Activated T-helper 17 cell treated with anti-CD3 and anti-CD28 coated beads, Interleukin-2, amount 50 U/mL, for 72 hours (primary cell): Measurements from ENCODE around the gene PLCH1. TPM values are rescaled to one million over a fixed set of nuclear protein-coding genes. Genes with fewer than 3 reads are reported as not detected.

Experiments
- ATAC-seq: fragments of 150-1000 bp; cut with Tn5 transposase; replicated peaks from 2 replicates; pipeline ENCODE4 v1.10.0; 2021; ENCODE audit warnings: mild to moderate bottlenecking, moderate library complexity
- H3K27ac Mint-ChIP-seq: one replicate; pipeline ENCODE4 v1.8.0; 2022; ENCODE audit warnings: mixed read lengths
- H3K27me3 Mint-ChIP-seq: one replicate; pipeline ENCODE4 v1.8.0; 2022; ENCODE audit warnings: mixed read lengths
- H3K36me3 Mint-ChIP-seq: one replicate; pipeline ENCODE4 v1.8.0; 2022; ENCODE audit warnings: low read depth, mild to moderate bottlenecking, mixed read lengths
- H3K4me1 Mint-ChIP-seq: one replicate; pipeline ENCODE4 v1.8.0; 2022; ENCODE audit warnings: mixed read lengths
- H3K4me3 Mint-ChIP-seq: one replicate; pipeline ENCODE4 v1.8.0; 2022; ENCODE audit warnings: mild to moderate bottlenecking, mixed read lengths
- H3K9me3 Mint-ChIP-seq: one replicate; pipeline ENCODE4 v1.8.0; 2022; ENCODE audit warnings: mixed read lengths
- total RNA-seq, 2 donors: library from RNA; stranded (reverse); gene quantifications; one replicate each; pipeline ENCODE4 v1.2.3, GENCODE V29; 2022

PLCH1 gene
- total RNA-seq, 2 donors from 2014 or later: 0.24 TPM; not detected in 1

- H3K27ac Mint-ChIP-seq: no peak overlapping the region
- H3K36me3 Mint-ChIP-seq: no peaks in the 10 kb centered on the region
- H3K9me3 Mint-ChIP-seq: no peaks in the 10 kb centered on the region
- H3K4me1 Mint-ChIP-seq: no peaks in the 10 kb centered on the region
- ATAC-seq: no peak
- no peak overlapping the region for H3K4me3 Mint-ChIP-seq
- no peaks in the 10 kb centered on the region for H3K27me3 Mint-ChIP-seq
Observed at GRCh38 chr3:155556531-155556930, 188.3 kb downstream of the PLCH1 start.

DNA sequence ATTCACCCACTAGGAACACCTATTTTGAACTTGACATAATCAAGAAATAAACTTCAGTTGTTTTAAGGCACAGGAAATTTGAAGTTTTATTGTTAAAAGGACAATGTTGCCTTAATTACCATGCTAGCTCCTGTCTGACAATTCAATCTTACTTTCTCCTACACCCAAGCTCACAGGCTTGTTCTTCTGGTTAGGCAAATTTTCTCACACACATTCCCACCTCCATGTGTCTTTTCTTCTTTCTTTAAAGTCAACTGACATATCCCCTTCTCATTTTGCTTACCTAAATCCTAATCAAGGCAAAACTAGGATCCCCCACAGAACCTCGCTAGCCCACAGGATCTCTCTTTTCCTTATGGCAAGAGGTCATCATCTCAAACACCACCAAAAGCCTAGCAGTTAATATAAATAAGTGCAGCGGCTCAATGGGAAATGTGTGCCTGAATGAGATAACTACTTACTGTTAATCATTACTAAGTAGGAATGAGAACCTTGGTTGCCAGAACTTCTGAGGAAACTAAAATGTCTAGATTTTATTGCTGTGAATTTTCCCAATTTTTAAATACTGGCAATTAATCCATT, 189.3 kb downstream of the PLCH1 start:
- Mint-ChIP-seq H3K4me1 (no peaks in the 10 kb centered on the region), H3K4me3 (no peak overlapping the region), H3K27me3 (no peaks in the 10 kb centered on the region), H3K9me3 (no peaks in the 10 kb centered on the region), H3K36me3 (no peaks in the 10 kb centered on the region), H3K27ac (no peak overlapping the region)
- no peak for ATAC-seq

DNA sequence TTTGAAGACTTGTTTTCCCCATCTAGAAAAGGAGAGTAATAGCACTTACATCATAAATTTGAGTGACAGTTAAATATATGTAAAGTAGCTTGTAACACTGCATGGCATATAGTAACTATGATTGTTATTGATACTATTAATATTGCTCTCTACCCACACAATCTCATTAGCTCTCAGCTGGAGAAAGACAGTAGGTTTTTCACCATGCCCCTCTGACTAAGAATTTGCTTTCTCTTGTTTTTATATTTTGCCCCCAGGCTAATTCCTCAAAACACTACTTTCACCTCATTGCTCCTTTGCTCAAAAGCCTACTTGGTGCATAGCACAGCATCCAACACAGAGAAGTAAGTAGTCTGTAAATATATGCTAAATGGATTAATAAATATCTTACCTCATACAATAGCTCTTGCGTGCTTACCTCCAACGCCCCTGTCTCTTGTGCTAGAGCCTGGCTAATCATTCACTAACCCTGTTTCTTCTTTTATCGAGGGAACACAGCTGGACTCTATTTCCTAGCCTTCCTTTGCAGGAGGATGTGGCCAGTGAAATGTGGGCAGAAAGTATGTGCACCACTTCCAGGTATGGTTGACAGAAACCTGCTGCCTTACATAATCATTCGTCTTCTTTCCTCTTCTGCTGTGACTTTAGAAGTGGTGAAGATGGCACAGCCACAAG, 190.0 kb downstream of the PLCH1 start:
- no peak overlapping the region for H3K27ac Mint-ChIP-seq
- no peaks in the 10 kb centered on the region for H3K27me3 Mint-ChIP-seq
- ATAC-seq: peak; percentile 14
- no peaks in the 10 kb centered on the region for H3K36me3 Mint-ChIP-seq
- H3K9me3 Mint-ChIP-seq: no peaks in the 10 kb centered on the region
- H3K4me1 Mint-ChIP-seq: no peaks in the 10 kb centered on the region
- no peak overlapping the region for H3K4me3 Mint-ChIP-seq

DNA sequence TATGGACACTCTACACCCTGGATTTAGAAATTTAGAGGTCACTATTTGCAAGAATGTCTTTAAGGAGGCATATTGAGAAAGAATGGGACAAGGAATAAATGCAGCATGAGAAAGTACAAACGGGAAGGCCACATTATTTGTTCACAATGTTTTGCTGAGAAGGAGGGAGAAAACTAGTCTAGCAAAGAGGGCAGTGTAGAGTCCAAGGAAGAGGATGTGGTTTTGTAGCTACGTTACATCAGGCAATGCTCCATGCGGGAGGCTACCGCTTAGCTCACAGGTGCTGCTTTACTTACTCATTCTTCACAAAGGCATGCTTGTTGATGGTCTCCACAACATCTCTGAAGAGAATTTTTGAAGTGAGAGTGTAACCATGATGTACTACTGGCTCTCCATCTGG, 191.1 kb downstream of the PLCH1 start:
- Mint-ChIP-seq H3K27me3 (no peaks in the 10 kb centered on the region), H3K4me3 (no peak overlapping the region), H3K9me3 (no peaks in the 10 kb centered on the region), H3K27ac (no peak overlapping the region), H3K36me3 (no peaks in the 10 kb centered on the region), H3K4me1 (no peaks in the 10 kb centered on the region)
- ATAC-seq: peak; percentile 47

DNA sequence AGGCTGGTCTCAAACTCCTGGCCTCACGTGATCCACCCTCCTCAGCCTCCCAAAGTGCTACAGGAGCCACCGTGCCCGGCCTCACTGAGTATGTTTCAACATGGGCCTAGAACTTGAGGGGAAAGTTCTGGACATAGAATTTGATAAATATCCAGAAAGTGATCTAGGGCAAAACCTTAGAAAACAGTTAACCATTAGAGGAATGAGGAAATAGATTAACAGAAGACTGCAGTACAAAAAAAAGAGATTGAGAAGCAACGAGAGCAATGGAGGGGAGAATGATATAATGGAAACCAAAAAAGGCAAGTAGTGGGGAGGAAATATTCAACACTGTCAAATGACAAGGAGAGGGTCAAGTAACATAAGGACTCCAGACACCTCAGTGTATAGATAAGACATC, 191.5 kb downstream of the PLCH1 start:
- Mint-ChIP-seq H3K27me3 (no peaks in the 10 kb centered on the region), H3K4me3 (no peak overlapping the region), H3K4me1 (no peaks in the 10 kb centered on the region), H3K36me3 (no peaks in the 10 kb centered on the region), H3K27ac (no peak overlapping the region), H3K9me3 (no peaks in the 10 kb centered on the region)
- no peak for ATAC-seq

- Mint-ChIP-seq H3K4me1 (no peaks in the 10 kb centered on the region), H3K9me3 (no peaks in the 10 kb centered on the region), H3K27me3 (no peaks in the 10 kb centered on the region), H3K4me3 (no peak overlapping the region), H3K36me3 (no peaks in the 10 kb centered on the region), H3K27ac (no peak overlapping the region)
- ATAC-seq: no peak
Observed at GRCh38 chr3:155550391-155550790, 194.5 kb downstream of the PLCH1 start.

DNA sequence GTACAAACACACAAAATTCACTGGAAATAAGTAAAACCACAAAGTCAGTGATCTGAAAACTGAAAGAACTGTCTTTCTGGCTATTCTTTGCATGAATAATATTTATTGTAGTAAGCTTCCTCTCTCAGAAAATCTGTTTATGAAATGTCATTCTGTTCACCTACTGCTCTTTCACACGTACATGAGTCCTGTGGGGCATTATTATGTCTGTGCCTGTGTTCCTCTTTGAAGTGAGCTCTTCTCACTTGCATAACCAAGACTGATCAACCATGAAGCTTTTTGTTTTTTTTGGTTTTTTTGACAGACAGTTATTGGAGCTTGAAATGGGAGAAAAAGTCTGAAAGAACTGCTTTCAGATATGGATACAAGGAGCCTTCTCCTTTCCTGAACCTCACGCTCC, 195.8 kb downstream of the PLCH1 start:
- no peaks in the 10 kb centered on the region for H3K27me3 Mint-ChIP-seq
- H3K4me3 Mint-ChIP-seq: no peak overlapping the region
- no peak for ATAC-seq
- H3K9me3 Mint-ChIP-seq: no peaks in the 10 kb centered on the region
- H3K4me1 Mint-ChIP-seq: no peaks in the 10 kb centered on the region
- H3K36me3 Mint-ChIP-seq: no peaks in the 10 kb centered on the region
- H3K27ac Mint-ChIP-seq: no peak overlapping the region

- H3K27ac Mint-ChIP-seq: no peak overlapping the region
Observed at GRCh38 chr3:155548195-155548594, 196.7 kb downstream of the PLCH1 start.

GRCh38 chr3:155535098-155535497, 209.8 kb downstream of the PLCH1 start:
- Mint-ChIP-seq H3K4me3 (no peak overlapping the region), H3K9me3 (peaks cover 12% of the 10 kb centered on the region), H3K4me1 (no peaks in the 10 kb centered on the region), H3K27me3 (peaks cover 4% of the 10 kb centered on the region), H3K36me3 (no peaks in the 10 kb centered on the region), H3K27ac (no peak overlapping the region)
- no peak for ATAC-seq

More at GRCh38 chr3:155548195-155548594, 196.7 kb downstream of the PLCH1 start:
- ATAC-seq: no peak
- H3K4me1 Mint-ChIP-seq: no peaks in the 10 kb centered on the region
- no peak overlapping the region for H3K4me3 Mint-ChIP-seq
- H3K36me3 Mint-ChIP-seq: no peaks in the 10 kb centered on the region
- H3K9me3 Mint-ChIP-seq: peaks cover under 1% of the 10 kb centered on the region
- no peaks in the 10 kb centered on the region for H3K27me3 Mint-ChIP-seq

- no peak overlapping the region for H3K4me3 Mint-ChIP-seq
- H3K9me3 Mint-ChIP-seq: peaks cover 3% of the 10 kb centered on the region
- no peaks in the 10 kb centered on the region for H3K4me1 Mint-ChIP-seq
- H3K27me3 Mint-ChIP-seq: no peaks in the 10 kb centered on the region
- no peak for ATAC-seq
- H3K27ac Mint-ChIP-seq: no peak overlapping the region
- no peaks in the 10 kb centered on the region for H3K36me3 Mint-ChIP-seq
Observed at GRCh38 chr3:155528579-155528978, 216.3 kb downstream of the PLCH1 start.

- H3K9me3 Mint-ChIP-seq: peaks cover under 1% of the 10 kb centered on the region
- no peaks in the 10 kb centered on the region for H3K4me1 Mint-ChIP-seq
- ATAC-seq: no peak
- H3K27ac Mint-ChIP-seq: no peak overlapping the region
- no peaks in the 10 kb centered on the region for H3K27me3 Mint-ChIP-seq
- no peaks in the 10 kb centered on the region for H3K36me3 Mint-ChIP-seq
- H3K4me3 Mint-ChIP-seq: no peak overlapping the region
Observed at GRCh38 chr3:155525324-155525833, 219.5 kb downstream of the PLCH1 start.

- Mint-ChIP-seq H3K9me3 (peaks cover 3% of the 10 kb centered on the region), H3K4me3 (no peak overlapping the region), H3K36me3 (no peaks in the 10 kb centered on the region), H3K27me3 (peaks cover 3% of the 10 kb centered on the region), H3K4me1 (no peaks in the 10 kb centered on the region), H3K27ac (no peak overlapping the region)
- no peak for ATAC-seq
Observed at GRCh38 chr3:155520463-155520862, 224.4 kb downstream of the PLCH1 start.

- no peak overlapping the region for H3K27ac Mint-ChIP-seq
- peaks cover 3% of the 10 kb centered on the region for H3K27me3 Mint-ChIP-seq
- no peaks in the 10 kb centered on the region for H3K36me3 Mint-ChIP-seq
- peaks cover 3% of the 10 kb centered on the region for H3K9me3 Mint-ChIP-seq
- ATAC-seq: no peak
- H3K4me1 Mint-ChIP-seq: no peaks in the 10 kb centered on the region
- no peak overlapping the region for H3K4me3 Mint-ChIP-seq
Observed at GRCh38 chr3:155519078-155519477, 225.8 kb downstream of the PLCH1 start.

DNA sequence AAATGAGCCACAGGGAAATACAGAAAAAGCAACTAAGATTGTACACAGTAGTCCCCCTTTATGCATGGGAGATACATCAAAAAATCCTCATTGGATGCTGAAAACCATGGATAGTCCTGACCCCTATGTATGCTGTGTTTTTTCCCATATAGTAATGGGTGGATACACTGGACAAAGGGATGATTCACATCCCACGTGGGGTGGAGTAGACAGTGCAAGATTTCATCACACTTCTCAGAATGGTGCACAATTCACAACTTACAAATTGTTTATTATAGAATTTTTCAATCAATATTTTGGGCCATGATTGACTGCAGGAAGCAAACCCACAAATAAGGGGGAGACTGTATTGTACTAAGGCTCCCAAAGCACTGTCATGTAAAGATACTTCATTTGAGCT, 227.0 kb downstream of the PLCH1 start:
- Mint-ChIP-seq H3K27ac (no peak overlapping the region), H3K36me3 (no peaks in the 10 kb centered on the region), H3K4me1 (no peaks in the 10 kb centered on the region), H3K27me3 (peaks cover 3% of the 10 kb centered on the region), H3K4me3 (no peak overlapping the region), H3K9me3 (peaks cover 3% of the 10 kb centered on the region)
- no peak for ATAC-seq

GRCh38 chr3:155516439-155516838, 228.4 kb downstream of the PLCH1 start:
- Mint-ChIP-seq H3K27ac (no peak overlapping the region), H3K4me3 (no peak overlapping the region), H3K36me3 (no peaks in the 10 kb centered on the region), H3K27me3 (peaks cover 7% of the 10 kb centered on the region), H3K9me3 (peaks cover 10% of the 10 kb centered on the region), H3K4me1 (no peaks in the 10 kb centered on the region)
- ATAC-seq: no peak
